Endodermal cell (in vitro differentiated cells): Measurements from ENCODE around the gene NFKB1. TPM values are rescaled to one million over a fixed set of nuclear protein-coding genes. Genes with fewer than 3 reads are reported as not detected.

Experiments
- DNase-seq: peaks from one replicate; pipeline ENCODE4 v3.0.0-alpha.2; 2017
- H3K27ac ChIP-seq: 2 replicates; pipeline ENCODE4 v1.5.1; 2013; ENCODE audit warnings: mild to moderate bottlenecking, low read depth, low read length, moderate library complexity
- H3K27me3 ChIP-seq: 2 replicates; pipeline ENCODE4 v1.6.1; 2013; ENCODE audit warnings: mild to moderate bottlenecking, low read length, moderate library complexity; ENCODE audit not compliant: insufficient read depth, control insufficient read depth, poor library complexity, severe bottlenecking
- H3K36me3 ChIP-seq: 2 replicates; pipeline ENCODE4 v1.7.0; 2013; ENCODE audit warnings: mild to moderate bottlenecking, low read length, moderate library complexity; ENCODE audit not compliant: control insufficient read depth, insufficient read depth
- H3K4me1 ChIP-seq: one replicate; pipeline ENCODE4 v1.7.0; 2013; ENCODE audit warnings: low read length; ENCODE audit not compliant: control insufficient read depth, insufficient read depth
- H3K4me3 ChIP-seq: 2 replicates; pipeline ENCODE4 v1.5.1; 2013; ENCODE audit warnings: mild to moderate bottlenecking, low read length, moderate library complexity
- H3K9ac ChIP-seq: 2 replicates; pipeline ENCODE4 v1.6.1; 2013; ENCODE audit warnings: mild to moderate bottlenecking, low read length, moderate library complexity; ENCODE audit not compliant: poor library complexity, severe bottlenecking; ENCODE audit errors: extremely low read depth
- H3K9me3 ChIP-seq: 2 replicates; pipeline ENCODE4 v1.6.1; 2013; ENCODE audit warnings: mild to moderate bottlenecking, low read length, moderate library complexity; ENCODE audit not compliant: control insufficient read depth
- H3K27ac Mint-ChIP-seq: 2 replicates; pipeline ENCODE4 v1.8.0; 2020; ENCODE audit warnings: mixed read lengths
- H3K27me3 Mint-ChIP-seq: 2 replicates; pipeline ENCODE4 v1.8.0; 2021; ENCODE audit warnings: mild to moderate bottlenecking, mixed read lengths; ENCODE audit not compliant: insufficient read depth
- H3K36me3 Mint-ChIP-seq: 2 replicates; pipeline ENCODE4 v1.8.0; 2020; ENCODE audit warnings: low read depth, mixed read lengths
- H3K4me1 Mint-ChIP-seq: 2 replicates; pipeline ENCODE4 v1.8.0; 2020; ENCODE audit warnings: mixed read lengths
- H3K4me3 Mint-ChIP-seq: 2 replicates; pipeline ENCODE4 v1.8.0; 2020; ENCODE audit warnings: mild to moderate bottlenecking, moderate library complexity, mixed read lengths
- H3K9me3 Mint-ChIP-seq: 2 replicates; pipeline ENCODE4 v1.8.0; 2020; ENCODE audit warnings: mild to moderate bottlenecking, mixed read lengths
- WGBS, 2 experiments: methylation state at CpG; one replicate each; pipeline versions ENCODE4 v1.1.5 to v1.1.7; 2013; ENCODE audit warnings: missing lambda C conversion rate in 2 of 2, mixed read lengths in 1 of 2; ENCODE audit not compliant: insufficient coverage in 1 of 2, insufficient read length in 1 of 2; 5-methylcytosine and 5-hydroxymethylcytosine counted together
- total RNA-seq, 2 donors: library from RNA; stranded (reverse); fragmentation: NEBNext Ultra II Directional in 1 of 2; extraction: Animal tissue kit (Norgen Biotek cat#: 25700) in 1 of 2; gene quantifications; 2 replicates in 1 of 2; 3 replicates in 1 of 2; pipeline ENCODE4 v1.2.1, GENCODE V29; 2021
- TF ChIP-seq, protein P1 (sequence below): fragments of 200-600 bp; sonication (generic); conservative IDR thresholded peaks from 2 replicates; pipeline ENCODE4 v1.5.0; 2021; ENCODE audit warnings: antibody characterized with exemption, mild to moderate bottlenecking

The NFKB1 gene
- total RNA-seq, 2 donors from 2014 or later: 4.4 to 5.6 TPM

DNA sequence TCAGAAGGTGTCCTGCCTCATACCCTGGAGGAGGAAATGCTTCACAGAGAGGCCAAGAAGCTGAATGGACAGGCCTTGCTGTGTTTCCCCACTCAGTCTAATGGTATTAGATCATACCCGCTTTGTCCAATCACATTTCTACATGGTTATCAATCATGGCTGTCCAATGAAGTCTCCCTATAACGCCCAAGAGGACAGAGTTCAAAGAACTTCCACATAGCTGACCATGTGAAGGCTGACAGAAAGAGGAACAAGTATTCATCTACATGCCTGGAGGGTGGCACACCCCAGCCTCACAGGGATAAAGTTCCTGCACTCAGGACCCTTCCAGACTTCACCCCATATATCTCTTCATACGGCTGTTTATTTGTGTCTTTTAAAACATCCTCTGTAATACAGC, 136.2 kb downstream of the NFKB1 start:
- Mint-ChIP-seq H3K36me3 (peaks cover 25% of the 10 kb centered on the region), H3K4me1 (no peaks in the 10 kb centered on the region), H3K27ac (no peak overlapping the region), H3K4me3 (no peak overlapping the region), H3K27me3 (no peaks in the 10 kb centered on the region), H3K9me3 (no peaks in the 10 kb centered on the region)
- no peak overlapping the region for H3K27ac ChIP-seq
- no peaks in the 10 kb centered on the region for H3K9me3 ChIP-seq
- no peaks in the 10 kb centered on the region for H3K27me3 ChIP-seq
- WGBS, 2 experiments: 86 to 89% methylated on average over 1 to 3 of the region's 3 CpGs
- DNase-seq: no peak
- H3K4me3 ChIP-seq: no peak overlapping the region
- H3K36me3 ChIP-seq: peaks cover 14% of the 10 kb centered on the region
- no peaks in the 10 kb centered on the region for H3K4me1 ChIP-seq
- TF ChIP-seq, protein P1, sequence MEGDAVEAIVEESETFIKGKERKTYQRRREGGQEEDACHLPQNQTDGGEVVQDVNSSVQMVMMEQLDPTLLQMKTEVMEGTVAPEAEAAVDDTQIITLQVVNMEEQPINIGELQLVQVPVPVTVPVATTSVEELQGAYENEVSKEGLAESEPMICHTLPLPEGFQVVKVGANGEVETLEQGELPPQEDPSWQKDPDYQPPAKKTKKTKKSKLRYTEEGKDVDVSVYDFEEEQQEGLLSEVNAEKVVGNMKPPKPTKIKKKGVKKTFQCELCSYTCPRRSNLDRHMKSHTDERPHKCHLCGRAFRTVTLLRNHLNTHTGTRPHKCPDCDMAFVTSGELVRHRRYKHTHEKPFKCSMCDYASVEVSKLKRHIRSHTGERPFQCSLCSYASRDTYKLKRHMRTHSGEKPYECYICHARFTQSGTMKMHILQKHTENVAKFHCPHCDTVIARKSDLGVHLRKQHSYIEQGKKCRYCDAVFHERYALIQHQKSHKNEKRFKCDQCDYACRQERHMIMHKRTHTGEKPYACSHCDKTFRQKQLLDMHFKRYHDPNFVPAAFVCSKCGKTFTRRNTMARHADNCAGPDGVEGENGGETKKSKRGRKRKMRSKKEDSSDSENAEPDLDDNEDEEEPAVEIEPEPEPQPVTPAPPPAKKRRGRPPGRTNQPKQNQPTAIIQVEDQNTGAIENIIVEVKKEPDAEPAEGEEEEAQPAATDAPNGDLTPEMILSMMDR: no peak
- H3K9ac ChIP-seq: no peak overlapping the region

DNA sequence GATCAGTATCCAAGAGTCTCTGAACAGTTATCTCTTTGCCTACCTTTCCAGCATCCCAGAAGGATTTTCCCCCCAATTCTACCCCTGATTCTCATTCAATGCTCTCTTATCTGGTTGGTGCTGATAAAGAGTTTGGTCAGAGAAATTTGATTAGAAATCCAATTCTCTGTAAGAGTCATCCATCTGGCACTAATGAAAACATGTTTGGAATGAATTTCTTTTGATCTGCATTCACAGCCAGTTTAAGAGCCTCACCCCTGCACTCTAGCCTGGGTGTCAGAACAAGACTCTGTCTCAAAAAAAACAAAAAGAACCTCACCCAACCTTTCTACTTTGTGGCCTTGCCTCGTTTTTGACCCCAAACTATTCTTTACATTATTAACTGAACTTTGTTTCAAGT, 137.5 kb downstream of the NFKB1 start:
- no peaks in the 10 kb centered on the region for H3K9me3 Mint-ChIP-seq
- H3K27ac Mint-ChIP-seq: peak overlapping the region; percentile 37
- H3K4me3 ChIP-seq: no peak overlapping the region
- no peaks in the 10 kb centered on the region for H3K4me1 ChIP-seq
- H3K27me3 Mint-ChIP-seq: no peaks in the 10 kb centered on the region
- no peak overlapping the region for H3K27ac ChIP-seq
- no peaks in the 10 kb centered on the region for H3K9me3 ChIP-seq
- DNase-seq: no peak
- H3K4me1 Mint-ChIP-seq: no peaks in the 10 kb centered on the region
- H3K36me3 ChIP-seq: peaks cover 14% of the 10 kb centered on the region
- peaks cover 25% of the 10 kb centered on the region for H3K36me3 Mint-ChIP-seq
- no peak overlapping the region for H3K4me3 Mint-ChIP-seq
- H3K9ac ChIP-seq: no peak overlapping the region
- H3K27me3 ChIP-seq: no peaks in the 10 kb centered on the region
- TF ChIP-seq, protein P1: no peak
- 92% methylated on average over 1 of the region's 1 CpG; no CpG with 5 or more reads in 1 of the 2 experiments for WGBS, 2 experiments

DNA sequence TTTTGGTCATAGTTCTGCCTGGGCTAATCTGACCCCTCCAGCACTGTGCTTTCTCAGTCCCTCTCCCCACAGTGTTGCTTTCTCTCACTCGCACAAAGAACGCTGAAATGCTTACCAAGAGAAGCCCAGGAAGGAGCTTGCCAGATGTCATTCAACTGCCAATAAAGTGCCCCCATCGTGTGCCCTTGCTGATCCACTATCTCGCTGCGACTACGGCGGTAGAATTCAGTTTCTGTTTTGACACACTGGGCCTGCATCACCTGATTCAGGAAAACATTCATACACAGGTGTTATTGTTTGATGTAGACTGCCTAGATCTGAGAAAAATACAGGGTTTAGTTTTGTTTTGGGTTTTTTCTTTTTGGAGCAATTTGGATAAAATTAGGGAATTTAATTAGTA, 138.4 kb downstream of the NFKB1 start:
- Mint-ChIP-seq H3K9me3 (no peaks in the 10 kb centered on the region), H3K36me3 (peaks cover 25% of the 10 kb centered on the region), H3K27me3 (no peaks in the 10 kb centered on the region), H3K27ac (no peak overlapping the region), H3K4me1 (no peaks in the 10 kb centered on the region), H3K4me3 (no peak overlapping the region)
- 93 to 94% methylated on average over 3 to 7 of the region's 7 CpGs for WGBS, 2 experiments
- TF ChIP-seq, protein P1: no peak
- H3K27ac ChIP-seq: no peak overlapping the region
- no peaks in the 10 kb centered on the region for H3K9me3 ChIP-seq
- no peak overlapping the region for H3K9ac ChIP-seq
- no peaks in the 10 kb centered on the region for H3K27me3 ChIP-seq
- no peak for DNase-seq
- peaks cover 9% of the 10 kb centered on the region for H3K36me3 ChIP-seq
- no peaks in the 10 kb centered on the region for H3K4me1 ChIP-seq
- no peak overlapping the region for H3K4me3 ChIP-seq
